Measurements from ENCODE around the gene ATG16L2. TPM values are rescaled to one million over a fixed set of nuclear protein-coding genes. Genes with fewer than 3 reads are reported as not detected.
A peak's percentile ranks its signal among the peaks of the same experiment; 100 is the strongest.
"Not testable (repeated sequence)": the region's sequence is repeated elsewhere in the genome, so short reads cannot be mapped to it uniquely, and the experiment has no call there.

Gene ATG16L2
- total RNA-seq, 4 donors from 2014 or later, result 26.9 to 60.0 (median 36.6) TPM

- WGBS, 2 donors, result 79 to 94% methylated on average over 7 of the region's 7 CpGs
- Histone ChIP-seq H3K9me3 (no peaks in the 10 kb centered on the region), H3K4me1 (peaks cover 0 to 30% (median 12%) of the 10 kb centered on the region in 4 donors), H3K4me3 (no peak overlapping the region), H3K36me3 (no peaks in the 10 kb centered on the region), H3K27ac (peak overlapping the region in 1 of 4 donors; percentile 48), H3K27me3 (no peaks in the 10 kb centered on the region)
- DNase-seq (ENCODE audit: low spot score in 2 of 2), result no peak
- TF ChIP-seq POLR2A (IDR thresholded peaks at IDR 0.05) (no peak), CTCF (IDR thresholded peaks at IDR 0.05) (no peak), EP300 (IDR thresholded peaks at IDR 0.05) (no peak)
These were observed 26.0 kb upstream of the ATG16L2 start for GRCh38 chr11:72788241-72788640.

DNA sequence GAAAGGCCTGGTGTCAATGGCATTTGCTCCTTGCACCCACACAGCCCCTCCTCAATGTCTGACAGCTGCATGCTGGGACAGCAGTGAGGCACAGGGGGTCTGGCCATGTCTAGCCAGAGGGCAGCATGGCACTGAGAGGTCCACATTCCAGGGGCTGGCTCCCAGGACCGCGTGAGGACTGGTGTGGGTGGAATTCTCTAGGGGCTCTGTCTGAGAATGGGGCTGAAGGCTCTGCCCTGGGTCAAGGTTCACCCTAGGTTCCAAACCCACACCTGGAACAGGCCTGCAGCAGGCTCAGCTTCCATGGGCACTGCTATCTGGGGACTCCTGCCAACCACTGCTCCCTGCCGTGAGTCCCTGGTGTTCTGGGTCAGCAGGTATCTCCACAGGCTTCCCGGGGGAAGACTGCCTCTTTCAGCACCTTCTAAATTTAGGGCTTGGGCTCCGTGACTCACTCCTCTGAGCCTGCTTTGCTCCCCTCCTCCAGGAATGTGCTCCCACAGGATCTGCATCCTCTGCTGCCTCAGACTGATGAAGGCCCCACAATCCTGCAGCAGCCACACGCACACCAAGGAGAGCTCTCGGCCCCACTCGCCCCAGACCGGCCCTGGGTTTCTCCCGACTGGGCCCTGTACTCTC, 24.6 kb upstream of the ATG16L2 start:
- Histone ChIP-seq H3K4me1 (peaks cover 0 to 38% (median 17%) of the 10 kb centered on the region in 4 donors), H3K9me3 (no peaks in the 10 kb centered on the region), H3K27ac (peak overlapping the region in 1 of 4 donors; percentile 41), H3K27me3 (no peaks in the 10 kb centered on the region), H3K4me3 (no peak overlapping the region), H3K36me3 (no peaks in the 10 kb centered on the region)
- WGBS, 2 donors, result 53 to 58% methylated on average over 8 to 10 of the region's 10 CpGs
- DNase-seq (ENCODE audit: low spot score in 2 of 2), result no peak
- TF ChIP-seq EP300 (IDR thresholded peaks at IDR 0.05) (no peak), CTCF (IDR thresholded peaks at IDR 0.05) (no peak), POLR2A (IDR thresholded peaks at IDR 0.05) (no peak)

GRCh38 chr11:72791228-72791627, 23.0 kb upstream of the ATG16L2 start:
- peaks cover 0 to 40% (median 17%) of the 10 kb centered on the region in 4 donors for H3K4me1 ChIP-seq
- H3K36me3 ChIP-seq; H3K4me3 ChIP-seq; DNase-seq (ENCODE audit: low spot score in 2 of 2); H3K27me3 ChIP-seq; H3K27ac ChIP-seq; H3K9me3 ChIP-seq: not testable (repeated sequence)
- WGBS, 2 donors, result 86 to 88% methylated on average over 7 of the region's 7 CpGs

DNA sequence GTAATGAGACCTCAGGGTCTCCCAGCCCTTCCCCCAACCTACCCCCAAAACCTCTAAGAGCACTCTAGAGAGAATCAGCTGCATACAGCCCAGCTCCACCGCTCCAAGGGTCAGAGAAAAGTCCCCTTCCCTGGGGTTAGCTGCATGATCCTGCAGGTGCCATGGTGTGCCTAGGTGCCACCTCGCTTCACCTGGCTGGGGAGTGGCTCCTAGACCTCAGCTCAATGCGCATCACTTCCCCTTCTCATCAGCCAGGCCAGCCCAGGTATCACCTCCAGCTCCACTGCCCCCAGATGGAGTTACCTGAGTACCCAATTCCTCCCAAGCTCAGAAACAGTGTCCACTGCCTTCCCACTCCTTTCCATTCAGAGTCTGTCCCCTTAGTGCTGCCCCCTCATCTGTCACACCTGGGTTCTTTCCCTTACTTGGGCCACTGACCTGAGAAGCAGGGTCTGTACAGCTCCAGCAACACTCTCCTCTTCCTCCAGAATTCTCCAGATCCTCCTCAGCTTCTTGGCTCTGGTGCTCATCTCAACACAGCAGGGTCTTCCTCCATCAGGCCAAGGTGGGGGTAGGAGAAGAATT, 21.7 kb upstream of the ATG16L2 start:
- no peaks in the 10 kb centered on the region for H3K36me3 ChIP-seq
- H3K4me3 ChIP-seq, result no peak overlapping the region
- H3K4me1 ChIP-seq, result peaks cover 0 to 40% (median 15%) of the 10 kb centered on the region in 4 donors
- H3K9me3 ChIP-seq, result no peaks in the 10 kb centered on the region
- H3K27me3 ChIP-seq, result no peaks in the 10 kb centered on the region
- WGBS, 2 donors, result 94 to 100% methylated on average over 1 to 3 of the region's 3 CpGs
- H3K27ac ChIP-seq, result peak overlapping the region; percentile 81 to 99 (median 90)
- DNase-seq (ENCODE audit: low spot score in 2 of 2), result no peak
- TF ChIP-seq POLR2A (IDR thresholded peaks at IDR 0.05) (no peak), CTCF (IDR thresholded peaks at IDR 0.05) (no peak), EP300 (IDR thresholded peaks at IDR 0.05) (no peak)

DNA sequence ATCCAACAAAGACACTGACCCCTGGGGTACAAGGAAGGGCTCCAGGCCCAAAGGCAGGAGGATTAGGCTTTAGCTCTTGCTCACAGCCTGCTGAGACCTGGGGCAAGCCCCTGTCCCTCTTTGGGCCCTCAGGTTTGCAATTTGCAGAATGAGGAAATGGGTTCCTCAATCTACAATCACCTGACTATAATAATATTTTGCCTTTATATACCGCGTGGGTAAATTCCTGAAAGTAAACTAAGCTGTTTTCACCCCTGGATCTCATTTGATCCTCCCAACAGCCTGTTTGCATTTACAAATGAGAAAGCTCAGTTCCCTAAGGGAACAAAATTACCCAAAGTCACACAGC, 21.2 kb upstream of the ATG16L2 start:
- DNase-seq (ENCODE audit: low spot score in 2 of 2), result no peak
- H3K4me1 ChIP-seq, result peaks cover 0 to 40% (median 14%) of the 10 kb centered on the region in 4 donors
- H3K27me3 ChIP-seq, result no peaks in the 10 kb centered on the region
- 51 to 72% methylated on average over 2 of the region's 2 CpGs for WGBS, 2 donors
- no peak for TF ChIP-seq EP300 (IDR thresholded peaks at IDR 0.05)
- no peak for TF ChIP-seq POLR2A (IDR thresholded peaks at IDR 0.05)
- TF ChIP-seq CTCF (IDR thresholded peaks at IDR 0.05), result no peak
- H3K36me3 ChIP-seq, result no peaks in the 10 kb centered on the region
- H3K4me3 ChIP-seq, result peak overlapping the region in 2 of 4 donors; percentile 74 to 82
- H3K27ac ChIP-seq, result peak overlapping the region; percentile 81 to 99 (median 90)
- no peaks in the 10 kb centered on the region for H3K9me3 ChIP-seq

All from tibial nerve (tissue), 4 donors.